Ishikawa (cell line): Measurements from ENCODE around the gene ABCA1.

ENCODE experiments used
- CEBPB ChIP-seq: IDR thresholded peaks from 2 replicates; pipeline ENCODE4 v1.6.1; 2012
- CREB1 ChIP-seq: IDR thresholded peaks from 2 replicates; pipeline ENCODE4 v1.6.1; 2012; ENCODE audit warnings: low read depth
- EGR1 ChIP-seq: IDR thresholded peaks from 2 replicates; pipeline ENCODE4 v1.6.1; 2012
- EP300 ChIP-seq: IDR thresholded peaks from 2 replicates; pipeline ENCODE4 v1.6.1; 2012; ENCODE audit warnings: borderline replicate concordance
- FOXM1 ChIP-seq: IDR thresholded peaks from 2 replicates; pipeline ENCODE4 v1.6.1; 2012; ENCODE audit warnings: low read depth, borderline replicate concordance
- NFIC ChIP-seq: IDR thresholded peaks from 2 replicates; pipeline ENCODE4 v1.6.1; 2012
- RAD21 ChIP-seq: IDR thresholded peaks from 2 replicates; pipeline ENCODE4 v1.6.1; 2012; ENCODE audit warnings: low read depth
- TAF1 ChIP-seq: IDR thresholded peaks from 2 replicates; pipeline ENCODE4 v1.6.1; 2012; ENCODE audit warnings: low read depth, mild to moderate bottlenecking
- TCF12 ChIP-seq: IDR thresholded peaks from 2 replicates; pipeline ENCODE4 v1.6.1; 2012; ENCODE audit warnings: low read depth
- TEAD4 ChIP-seq: IDR thresholded peaks from 2 replicates; pipeline ENCODE4 v1.6.1; 2012
- YY1 ChIP-seq: IDR thresholded peaks from 2 replicates; pipeline ENCODE4 v1.6.1; 2012; ENCODE audit warnings: low read depth
- ZBTB7A ChIP-seq: IDR thresholded peaks from 2 replicates; pipeline ENCODE4 v1.6.1; 2012; ENCODE audit warnings: low read depth
- TF ChIP-seq, protein P1 (sequence below): IDR thresholded peaks from 2 replicates; pipeline ENCODE4 v1.6.1; 2012; ENCODE audit warnings: low read depth, mild to moderate bottlenecking
- TF ChIP-seq, protein P2 (sequence below): IDR thresholded peaks from 2 replicates; pipeline ENCODE4 v1.6.1; 2012
- TF ChIP-seq, protein P3 (sequence below): IDR thresholded peaks from 2 replicates; pipeline ENCODE4 v1.6.1; 2012

The ABCA1 gene

DNA sequence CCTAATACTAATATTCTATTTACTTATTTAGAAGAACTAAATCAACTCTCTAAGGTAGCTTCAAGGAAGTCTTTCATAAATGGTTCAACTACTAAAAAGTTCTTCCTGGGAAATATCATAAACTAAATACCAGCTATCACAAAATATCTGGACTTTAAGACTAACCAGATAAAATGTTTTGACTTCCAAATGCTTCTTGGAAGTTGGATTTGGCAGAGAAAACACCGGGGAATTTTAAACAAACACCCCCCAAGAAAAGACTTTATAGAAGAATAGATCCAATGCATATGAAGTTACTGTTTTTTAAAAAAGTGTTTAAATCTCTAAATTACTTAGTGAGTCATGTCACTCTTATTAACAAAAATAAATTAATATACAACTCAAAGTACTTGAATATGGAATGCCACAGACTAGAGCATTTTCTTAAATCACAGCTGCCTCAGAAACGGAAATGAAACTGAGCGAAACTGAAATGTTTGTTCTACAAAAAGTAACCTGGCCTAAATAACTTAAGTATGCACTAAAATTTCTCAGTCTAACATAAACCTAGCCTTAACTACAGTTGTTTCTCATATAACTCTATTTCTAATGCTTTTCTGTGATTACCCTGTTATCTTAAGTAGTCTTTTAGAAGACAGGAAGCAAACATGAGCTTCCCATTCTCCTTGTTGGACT lies 6.8 kb downstream of the ABCA1 start:
- TF ChIP-seq EGR1 (no peak), CEBPB (no peak), RAD21 (no peak), ZBTB7A (no peak), CREB1 (no peak), TEAD4 (no peak), NFIC (no peak), YY1 (no peak), FOXM1 (no peak), EP300 (no peak), TAF1 (no peak), TCF12 (no peak)
- TF ChIP-seq, protein P1, sequence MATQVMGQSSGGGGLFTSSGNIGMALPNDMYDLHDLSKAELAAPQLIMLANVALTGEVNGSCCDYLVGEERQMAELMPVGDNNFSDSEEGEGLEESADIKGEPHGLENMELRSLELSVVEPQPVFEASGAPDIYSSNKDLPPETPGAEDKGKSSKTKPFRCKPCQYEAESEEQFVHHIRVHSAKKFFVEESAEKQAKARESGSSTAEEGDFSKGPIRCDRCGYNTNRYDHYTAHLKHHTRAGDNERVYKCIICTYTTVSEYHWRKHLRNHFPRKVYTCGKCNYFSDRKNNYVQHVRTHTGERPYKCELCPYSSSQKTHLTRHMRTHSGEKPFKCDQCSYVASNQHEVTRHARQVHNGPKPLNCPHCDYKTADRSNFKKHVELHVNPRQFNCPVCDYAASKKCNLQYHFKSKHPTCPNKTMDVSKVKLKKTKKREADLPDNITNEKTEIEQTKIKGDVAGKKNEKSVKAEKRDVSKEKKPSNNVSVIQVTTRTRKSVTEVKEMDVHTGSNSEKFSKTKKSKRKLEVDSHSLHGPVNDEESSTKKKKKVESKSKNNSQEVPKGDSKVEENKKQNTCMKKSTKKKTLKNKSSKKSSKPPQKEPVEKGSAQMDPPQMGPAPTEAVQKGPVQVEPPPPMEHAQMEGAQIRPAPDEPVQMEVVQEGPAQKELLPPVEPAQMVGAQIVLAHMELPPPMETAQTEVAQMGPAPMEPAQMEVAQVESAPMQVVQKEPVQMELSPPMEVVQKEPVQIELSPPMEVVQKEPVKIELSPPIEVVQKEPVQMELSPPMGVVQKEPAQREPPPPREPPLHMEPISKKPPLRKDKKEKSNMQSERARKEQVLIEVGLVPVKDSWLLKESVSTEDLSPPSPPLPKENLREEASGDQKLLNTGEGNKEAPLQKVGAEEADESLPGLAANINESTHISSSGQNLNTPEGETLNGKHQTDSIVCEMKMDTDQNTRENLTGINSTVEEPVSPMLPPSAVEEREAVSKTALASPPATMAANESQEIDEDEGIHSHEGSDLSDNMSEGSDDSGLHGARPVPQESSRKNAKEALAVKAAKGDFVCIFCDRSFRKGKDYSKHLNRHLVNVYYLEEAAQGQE, result no peak
- TF ChIP-seq, protein P2, sequence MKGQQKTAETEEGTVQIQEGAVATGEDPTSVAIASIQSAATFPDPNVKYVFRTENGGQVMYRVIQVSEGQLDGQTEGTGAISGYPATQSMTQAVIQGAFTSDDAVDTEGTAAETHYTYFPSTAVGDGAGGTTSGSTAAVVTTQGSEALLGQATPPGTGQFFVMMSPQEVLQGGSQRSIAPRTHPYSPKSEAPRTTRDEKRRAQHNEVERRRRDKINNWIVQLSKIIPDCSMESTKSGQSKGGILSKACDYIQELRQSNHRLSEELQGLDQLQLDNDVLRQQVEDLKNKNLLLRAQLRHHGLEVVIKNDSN, result no peak
- TF ChIP-seq, protein P3, sequence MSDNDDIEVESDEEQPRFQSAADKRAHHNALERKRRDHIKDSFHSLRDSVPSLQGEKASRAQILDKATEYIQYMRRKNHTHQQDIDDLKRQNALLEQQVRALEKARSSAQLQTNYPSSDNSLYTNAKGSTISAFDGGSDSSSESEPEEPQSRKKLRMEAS, result no peak

DNA sequence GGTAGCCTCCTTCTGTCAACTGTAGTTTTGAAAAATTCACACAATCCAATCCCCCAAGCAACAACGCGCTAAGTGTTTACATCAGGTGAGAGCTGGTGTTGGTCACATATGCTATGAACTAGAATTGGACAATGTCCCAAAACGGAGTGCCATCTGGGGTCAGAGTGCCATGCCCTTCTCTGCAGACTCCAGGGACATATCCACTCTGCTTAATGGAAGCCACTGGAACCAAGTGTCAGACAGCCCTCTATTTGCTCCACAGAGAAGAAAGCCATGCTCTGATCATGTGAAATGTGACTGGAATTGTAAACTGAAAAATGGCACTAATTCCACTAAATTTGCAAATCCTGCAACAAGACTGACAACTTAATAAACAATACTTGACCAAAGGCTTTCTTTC lies 12.2 kb downstream of the ABCA1 start:
- TF ChIP-seq EP300 (no peak), RAD21 (no peak), CREB1 (no peak)
- TF ChIP-seq, protein P1, result no peak

DNA sequence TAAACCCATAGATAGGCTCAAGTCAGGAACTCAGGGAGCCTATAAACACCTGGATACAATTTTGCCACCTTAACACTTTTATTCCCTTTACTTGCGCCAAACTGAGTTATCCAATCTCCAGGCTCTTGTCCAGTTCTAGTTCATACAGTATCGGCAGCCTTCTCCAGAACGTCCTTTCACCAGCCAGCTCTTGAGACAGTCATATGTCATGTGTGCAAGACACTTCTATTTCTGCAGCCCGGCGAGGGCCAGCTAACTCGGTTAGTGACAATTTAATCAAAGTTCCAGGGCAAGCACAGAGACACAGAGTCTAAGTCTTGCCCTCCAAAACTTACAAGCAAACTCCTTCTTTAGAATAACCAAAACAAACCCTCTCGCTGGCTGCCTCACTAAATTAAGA lies 12.9 kb downstream of the ABCA1 start:
- TF ChIP-seq TEAD4 (no peak), FOXM1 (no peak), NFIC (no peak), ZBTB7A (no peak), YY1 (no peak), EP300 (no peak), TAF1 (no peak), CEBPB (no peak), RAD21 (no peak), TCF12 (no peak), EGR1 (no peak), CREB1 (no peak)
- TF ChIP-seq, protein P3, result no peak
- TF ChIP-seq, protein P1, result no peak
- TF ChIP-seq, protein P2, result no peak

DNA sequence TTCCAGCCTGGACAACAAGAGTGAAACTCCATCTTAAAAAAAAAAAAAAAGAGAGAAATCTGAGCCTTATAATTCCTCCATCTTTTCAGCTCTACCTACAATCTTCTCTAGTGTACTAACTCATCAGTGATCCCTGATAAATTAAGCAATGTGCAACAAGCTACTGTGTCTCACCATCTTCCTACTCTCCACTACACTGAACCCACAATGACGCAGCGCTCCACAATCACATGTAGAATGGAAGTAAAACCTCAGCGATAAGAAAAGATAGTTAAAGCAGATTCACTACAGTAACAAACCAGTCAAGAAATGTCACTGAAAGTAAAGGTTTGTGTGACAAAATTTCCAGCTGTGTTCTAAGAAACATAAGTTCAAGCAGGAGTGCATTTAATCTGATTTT lies 13.5 kb downstream of the ABCA1 start:
- TF ChIP-seq, protein P2, result no peak
- TF ChIP-seq ZBTB7A (no peak), EGR1 (no peak), EP300 (no peak), YY1 (no peak), CEBPB (no peak)
